OCI-LY1 (cell line): ENCODE data around the gene CCZ1.
"Not testable (repeated sequence)": the region's sequence is repeated elsewhere in the genome, so short reads cannot be mapped to it uniquely, and the experiment has no call there.

Source experiments
- EZH2 ChIP-seq: fragments of 200-600 bp; sonication (generic), shearing (Covaris generic); IDR thresholded peaks from 2 replicates; pipeline ENCODE4 v1.8.0; 2017; ENCODE audit warnings: borderline replicate concordance, mixed run types, mild to moderate bottlenecking, antibody characterized with exemption, low read length, moderate library complexity, mixed read lengths
- TF ChIP-seq, protein P1 (sequence below): fragments of 200-600 bp; sonication (generic), shearing (Covaris generic); IDR thresholded peaks from 2 replicates; pipeline ENCODE4 v1.5.1; 2017; ENCODE audit warnings: mild to moderate bottlenecking, antibody characterized with exemption, low read length, moderate library complexity, mixed read lengths

DNA sequence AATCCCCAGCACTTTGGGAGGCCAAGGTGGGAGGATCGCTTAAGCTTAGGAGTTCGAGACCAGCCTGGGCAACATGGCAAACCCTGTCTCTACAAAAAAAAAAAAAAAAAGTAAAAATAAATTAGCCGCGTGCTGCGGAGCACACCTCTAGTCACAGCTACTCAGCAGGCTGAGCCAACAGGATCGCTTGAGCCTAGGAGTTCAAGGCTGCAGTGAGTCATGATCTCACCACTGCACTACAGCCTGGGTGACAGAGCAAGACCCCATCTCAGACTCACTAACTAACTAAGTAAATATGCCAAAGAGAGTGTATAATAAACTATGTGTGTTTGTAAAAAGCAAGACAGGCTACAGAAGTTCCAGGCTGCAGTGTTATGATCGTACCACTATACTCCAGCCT lies 65.3 kb downstream of the CCZ1 start:
- TF ChIP-seq, protein P1, sequence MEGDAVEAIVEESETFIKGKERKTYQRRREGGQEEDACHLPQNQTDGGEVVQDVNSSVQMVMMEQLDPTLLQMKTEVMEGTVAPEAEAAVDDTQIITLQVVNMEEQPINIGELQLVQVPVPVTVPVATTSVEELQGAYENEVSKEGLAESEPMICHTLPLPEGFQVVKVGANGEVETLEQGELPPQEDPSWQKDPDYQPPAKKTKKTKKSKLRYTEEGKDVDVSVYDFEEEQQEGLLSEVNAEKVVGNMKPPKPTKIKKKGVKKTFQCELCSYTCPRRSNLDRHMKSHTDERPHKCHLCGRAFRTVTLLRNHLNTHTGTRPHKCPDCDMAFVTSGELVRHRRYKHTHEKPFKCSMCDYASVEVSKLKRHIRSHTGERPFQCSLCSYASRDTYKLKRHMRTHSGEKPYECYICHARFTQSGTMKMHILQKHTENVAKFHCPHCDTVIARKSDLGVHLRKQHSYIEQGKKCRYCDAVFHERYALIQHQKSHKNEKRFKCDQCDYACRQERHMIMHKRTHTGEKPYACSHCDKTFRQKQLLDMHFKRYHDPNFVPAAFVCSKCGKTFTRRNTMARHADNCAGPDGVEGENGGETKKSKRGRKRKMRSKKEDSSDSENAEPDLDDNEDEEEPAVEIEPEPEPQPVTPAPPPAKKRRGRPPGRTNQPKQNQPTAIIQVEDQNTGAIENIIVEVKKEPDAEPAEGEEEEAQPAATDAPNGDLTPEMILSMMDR: not testable (repeated sequence)
- TF ChIP-seq EZH2: not testable (repeated sequence)
